MCF 10A (cell line): Measurements from ENCODE around the gene DIP2C. TPM values are rescaled to one million over a fixed set of nuclear protein-coding genes. Genes with fewer than 3 reads are reported as not detected.

Source experiments
- BruUV-seq: library from RNA; stranded (reverse); fragments of 400-500 nt; replicated peaks from 2 replicates; lab custom pipeline; 2021; lab: Mats Ljungman, UMichigan
- CTCF ChIA-PET: fragments of 300-600 bp; sonication (Branson Sonifier 250); formaldehyde crosslinking; extraction: SDS; loops from one replicate; lab custom pipeline; 2021; ENCODE audit warnings: antibody characterized with exemption, inconsistent platforms; lab: Yijun Ruan, JAX
- POLR2A ChIA-PET: fragments of 300-600, 350-650 bp; sonication (Branson Sonifier 250); formaldehyde crosslinking; extraction: SDS; loops from one replicate; lab custom pipeline; 2020; ENCODE audit warnings: antibody characterized with exemption, inconsistent platforms; lab: Yijun Ruan, JAX
- DNase-seq: peaks from one replicate; pipeline ENCODE4 v3.0.0-alpha.2; 2018; ENCODE audit not compliant: unreplicated experiment
- H3K27ac Mint-ChIP-seq: one replicate; pipeline ENCODE4 v1.8.0; 2022; ENCODE audit warnings: mild to moderate bottlenecking, low read depth, mixed read lengths; ENCODE audit not compliant: unreplicated experiment
- H3K27me3 Mint-ChIP-seq: one replicate; pipeline ENCODE4 v1.8.0; 2022; ENCODE audit warnings: mixed read lengths; ENCODE audit not compliant: insufficient read depth, unreplicated experiment
- H3K36me3 Mint-ChIP-seq: one replicate; pipeline ENCODE4 v1.8.0; 2022; ENCODE audit warnings: mild to moderate bottlenecking, moderate library complexity, mixed read lengths; ENCODE audit not compliant: insufficient read depth, unreplicated experiment
- H3K4me1 Mint-ChIP-seq: one replicate; pipeline ENCODE4 v1.8.0; 2022; ENCODE audit warnings: mixed read lengths; ENCODE audit not compliant: insufficient read depth, unreplicated experiment
- H3K4me3 Mint-ChIP-seq: one replicate; pipeline ENCODE4 v1.8.0; 2022; ENCODE audit warnings: mild to moderate bottlenecking, moderate library complexity, mixed read lengths; ENCODE audit not compliant: unreplicated experiment
- H3K9me3 Mint-ChIP-seq: one replicate; pipeline ENCODE4 v1.8.0; 2022; ENCODE audit warnings: mixed read lengths; ENCODE audit not compliant: unreplicated experiment
- intact Hi-C: fragments of 100-400 bp; cut with micrococcal nuclease; formaldehyde crosslinking; loops from 2 replicates; pipeline ENCODE4 v1.14.1; 2022
- total RNA-seq: library from RNA; stranded (reverse); gene quantifications from 2 replicates; pipeline ENCODE4 v1.2.3, GENCODE V29; 2022
- TF ChIP-seq, protein P1 (sequence below): fragments of 200-600 bp; IDR thresholded peaks from one replicate; pipeline ENCODE4 v1.8.0; 2022; ENCODE audit warnings: antibody characterized with exemption, mild to moderate bottlenecking; ENCODE audit not compliant: unreplicated experiment

DIP2C gene
- total RNA-seq, 1 experiment from 2014 or later, result 0.37 TPM

DNA sequence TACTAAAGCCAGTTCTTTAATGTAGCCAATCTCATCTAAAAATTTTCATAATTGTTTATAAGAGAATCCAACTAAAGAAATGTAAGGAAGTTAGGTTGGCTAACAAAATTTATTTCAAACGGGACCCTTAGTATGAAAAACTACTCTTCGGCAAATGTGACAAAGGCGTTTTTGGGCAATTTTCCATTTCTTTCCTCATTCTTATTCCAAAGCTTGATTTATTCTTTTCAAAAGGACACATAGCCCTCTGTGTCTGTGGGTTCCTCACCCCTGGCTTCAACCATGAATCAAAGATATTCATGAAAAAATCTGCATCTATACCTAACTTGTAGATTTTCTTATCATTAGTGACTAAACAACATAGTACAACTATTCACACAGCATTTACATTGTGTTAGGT, 358.3 kb downstream of the DIP2C start:
- TF ChIP-seq, protein P1, sequence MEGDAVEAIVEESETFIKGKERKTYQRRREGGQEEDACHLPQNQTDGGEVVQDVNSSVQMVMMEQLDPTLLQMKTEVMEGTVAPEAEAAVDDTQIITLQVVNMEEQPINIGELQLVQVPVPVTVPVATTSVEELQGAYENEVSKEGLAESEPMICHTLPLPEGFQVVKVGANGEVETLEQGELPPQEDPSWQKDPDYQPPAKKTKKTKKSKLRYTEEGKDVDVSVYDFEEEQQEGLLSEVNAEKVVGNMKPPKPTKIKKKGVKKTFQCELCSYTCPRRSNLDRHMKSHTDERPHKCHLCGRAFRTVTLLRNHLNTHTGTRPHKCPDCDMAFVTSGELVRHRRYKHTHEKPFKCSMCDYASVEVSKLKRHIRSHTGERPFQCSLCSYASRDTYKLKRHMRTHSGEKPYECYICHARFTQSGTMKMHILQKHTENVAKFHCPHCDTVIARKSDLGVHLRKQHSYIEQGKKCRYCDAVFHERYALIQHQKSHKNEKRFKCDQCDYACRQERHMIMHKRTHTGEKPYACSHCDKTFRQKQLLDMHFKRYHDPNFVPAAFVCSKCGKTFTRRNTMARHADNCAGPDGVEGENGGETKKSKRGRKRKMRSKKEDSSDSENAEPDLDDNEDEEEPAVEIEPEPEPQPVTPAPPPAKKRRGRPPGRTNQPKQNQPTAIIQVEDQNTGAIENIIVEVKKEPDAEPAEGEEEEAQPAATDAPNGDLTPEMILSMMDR, result no peak
- no peaks in the 10 kb centered on the region for H3K27me3 Mint-ChIP-seq
- no TSS peak for BruUV-seq
- no peaks in the 10 kb centered on the region for H3K36me3 Mint-ChIP-seq
- DNase-seq, result no peak
- CTCF ChIA-PET, result interaction anchor here (0.6 kb wide), 1 partner anchor 68 kb away, joined by 3 read pairs; no protein-coding TSS in a partner anchor
- peaks cover 5% of the 10 kb centered on the region for H3K4me1 Mint-ChIP-seq
- intact Hi-C loops, result no loop called here
- POLR2A ChIA-PET, result no interaction called here
- H3K9me3 Mint-ChIP-seq, result no peaks in the 10 kb centered on the region
- no peak overlapping the region for H3K27ac Mint-ChIP-seq
- no peak overlapping the region for H3K4me3 Mint-ChIP-seq

DNA sequence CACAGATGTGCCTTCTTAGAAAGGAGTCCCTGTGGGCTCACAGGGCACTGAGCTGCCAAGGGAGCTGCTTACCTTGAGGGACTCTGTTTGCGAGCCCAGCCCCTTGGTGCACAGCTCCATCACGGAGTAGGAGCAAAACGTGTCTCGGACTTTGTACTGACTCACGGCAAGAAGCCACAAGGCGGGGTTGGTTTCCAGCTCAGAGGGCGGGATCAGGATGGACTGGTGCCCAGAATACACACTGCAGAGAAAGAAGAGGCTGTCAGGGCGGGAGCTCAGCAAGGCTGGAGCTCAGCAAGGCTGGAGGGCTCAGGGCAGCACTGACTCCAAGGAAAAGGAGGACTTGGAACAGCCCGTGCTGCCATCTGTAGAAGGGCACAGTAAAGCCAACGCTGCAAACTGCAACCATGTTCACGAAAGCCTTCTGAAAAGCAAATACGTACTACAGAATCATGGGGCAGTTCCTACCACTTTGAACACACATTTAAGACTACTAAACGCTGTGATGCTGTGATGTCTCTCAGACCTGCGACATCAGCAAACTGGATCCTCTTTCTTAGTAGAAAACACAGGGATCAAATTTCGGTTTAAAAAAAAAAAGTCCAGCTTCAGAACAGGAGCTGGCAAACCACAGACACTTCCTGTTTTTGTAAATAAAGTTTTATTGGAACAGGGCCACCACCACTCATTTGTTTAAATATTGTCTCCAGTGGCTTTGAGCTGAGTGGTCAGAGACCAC, 359.9 kb downstream of the DIP2C start:
- H3K9me3 Mint-ChIP-seq, result no peaks in the 10 kb centered on the region
- no peaks in the 10 kb centered on the region for H3K27me3 Mint-ChIP-seq
- TF ChIP-seq, protein P1, result no peak
- DNase-seq, result peak; percentile 94
- peak overlapping the region; percentile 63 for H3K4me3 Mint-ChIP-seq
- CTCF ChIA-PET, result interaction anchor here (0.5 to 1.2 kb wide), 5 partner anchors 9 to 79 kb away, joined by 3 to 5 read pairs (median 3); no protein-coding TSS in a partner anchor
- TSS peak; percentile 24 for BruUV-seq
- POLR2A ChIA-PET, result interaction anchor here (0.6 to 3.3 kb wide), 8 partner anchors 8 to 586 kb away, joined by 3 to 27 read pairs (median 4); no protein-coding TSS in a partner anchor
- H3K36me3 Mint-ChIP-seq, result no peaks in the 10 kb centered on the region
- H3K4me1 Mint-ChIP-seq, result no peaks in the 10 kb centered on the region
- intact Hi-C loops, result no loop called here
- peak overlapping the region; percentile 87 for H3K27ac Mint-ChIP-seq

DNA sequence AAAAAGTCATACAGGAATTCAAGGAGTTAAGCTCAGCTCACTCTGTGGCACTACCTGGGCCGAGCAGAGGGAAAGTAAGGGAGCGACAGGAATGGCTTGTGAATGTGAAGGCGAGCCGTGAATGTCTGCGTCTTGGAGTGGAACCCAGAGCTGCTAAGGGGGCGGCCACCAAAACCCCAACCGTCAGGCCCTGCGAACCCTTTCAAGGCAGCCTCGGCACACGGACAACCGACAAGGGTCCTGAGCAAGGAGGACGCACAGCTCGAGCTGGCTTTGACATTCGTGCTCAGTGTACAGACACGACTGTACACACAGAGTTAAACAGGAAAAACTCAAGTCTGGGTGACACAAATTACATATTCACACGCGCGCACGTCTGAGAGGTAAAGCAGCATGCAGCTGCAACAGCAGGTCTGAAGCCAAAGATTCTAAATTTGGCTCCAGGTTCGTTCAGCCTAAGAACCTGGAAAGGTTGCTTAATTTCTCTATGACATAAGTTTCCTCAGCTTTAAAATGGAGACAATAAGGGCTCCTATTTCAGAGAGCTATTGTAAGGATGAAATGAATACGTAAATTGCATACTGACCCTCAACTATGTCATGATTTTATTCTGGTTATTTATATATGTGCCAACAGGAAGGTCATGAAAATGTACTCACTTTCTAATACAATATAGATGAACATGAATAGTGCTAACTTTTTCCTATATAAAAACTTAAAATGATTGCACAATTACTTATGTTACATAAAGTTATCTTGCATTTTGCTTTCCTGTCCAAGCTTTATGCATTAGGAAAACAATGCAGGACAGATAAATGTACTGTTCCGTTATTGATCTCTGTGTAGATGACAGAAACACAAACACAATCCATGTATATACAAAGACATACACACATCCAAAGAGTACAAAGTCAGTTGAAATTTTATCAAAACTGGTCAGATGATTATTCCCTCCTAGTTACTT, 361.3 kb downstream of the DIP2C start:
- no peak overlapping the region for H3K4me3 Mint-ChIP-seq

More for the DNA sequence above, 361.3 kb downstream of the DIP2C start:
- no TSS peak for BruUV-seq
- Mint-ChIP-seq H3K36me3 (no peaks in the 10 kb centered on the region), H3K27ac (no peak overlapping the region), H3K9me3 (no peaks in the 10 kb centered on the region), H3K4me1 (peaks cover 8% of the 10 kb centered on the region), H3K27me3 (no peaks in the 10 kb centered on the region)
- ChIA-PET POLR2A (interaction anchor here (0.7 to 3.3 kb wide), 4 partner anchors 10 to 192 kb away, joined by 3 to 27 read pairs (median 5); partner anchors contain the start of gene ZMYND11), CTCF (no interaction called here)
- TF ChIP-seq, protein P1, result no peak
- intact Hi-C loops, result no loop called here
- DNase-seq, result peak; percentile 56
